Left colon (tissue), 2 donors: ENCODE measurements around the gene CACNA2D1. TPM values are rescaled to one million over a fixed set of nuclear protein-coding genes. Genes with fewer than 3 reads are reported as not detected.
A peak's percentile ranks its signal among the peaks of the same experiment; 100 is the strongest.

ENCODE experiments used
- ATAC-seq: fragments of 200-7000 bp; cut with Tn5 transposase; one replicate; pipeline ENCODE4 v1.9.1; 2020; ENCODE audit warnings: mild to moderate bottlenecking, moderate library complexity
- DNase-seq, 2 donors: peaks; one replicate each; pipeline ENCODE4 v3.0.0-alpha.2; 2020
- intact Hi-C, 2 donors: fragments of 100-400 bp; cut with DNase I in 1 of 2; cut with micrococcal nuclease in 1 of 2; formaldehyde crosslinking; loops; one replicate each; pipeline versions ENCODE4 v1.11.2 to v1.14.0; 2022; cut with DNase I, micrococcal nuclease
- total RNA-seq, 2 donors: library from RNA; stranded (reverse); fragmentation: NEBNext Ultra II Directional; extraction: Animal tissue kit (Norgen Biotek cat#: 25700); gene quantifications; one replicate each; pipeline ENCODE4 v1.2.1, GENCODE V29; 2021
- donor health status: DM: no; HTN: no; CAD: no.
- donor health status: DM: yes; HTN: yes; CAD: no.

CACNA2D1 gene
- total RNA-seq, 2 donors from 2014 or later = 2.5 to 10.9 TPM

- DNase-seq (no peak), ATAC-seq (no peak)
- intact Hi-C loops = no loop called here
These were observed 81.4 kb downstream of the CACNA2D1 start for GRCh38 chr7:82362129-82362706.

DNA sequence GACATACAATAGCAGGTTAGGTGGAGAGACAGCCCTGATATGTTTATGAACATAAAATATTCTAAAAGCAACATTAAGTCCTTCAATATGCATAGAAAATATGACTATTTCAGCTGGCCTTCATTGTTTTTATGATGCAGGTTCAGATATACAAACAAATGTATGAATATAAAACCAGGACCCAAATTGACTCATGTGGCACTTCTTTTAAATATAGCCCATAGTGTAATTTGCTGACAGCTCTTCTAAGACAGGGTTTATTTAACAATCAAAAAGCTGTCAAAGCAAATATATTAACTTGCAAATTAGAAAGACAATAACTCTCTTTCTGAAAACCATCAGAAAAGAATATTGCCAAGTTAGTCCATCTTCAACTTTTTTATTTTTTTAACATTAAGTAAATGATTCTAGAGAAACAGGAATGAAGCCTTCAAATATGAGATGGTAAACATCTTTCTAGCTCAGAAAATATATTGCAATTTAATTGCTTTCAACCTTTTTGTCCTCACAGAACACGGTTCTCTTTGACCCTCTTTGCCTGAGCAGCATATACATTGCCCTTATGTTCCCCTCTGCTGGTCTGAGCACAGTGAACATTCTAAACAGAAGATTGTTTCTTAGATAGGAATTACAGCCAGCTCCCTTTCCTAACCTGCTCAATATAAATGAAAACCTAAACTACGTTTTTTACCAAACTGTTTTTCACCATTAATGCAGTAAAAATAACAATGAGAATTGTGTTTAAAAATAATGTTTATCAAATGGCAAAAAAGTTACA is 82.8 kb downstream of the CACNA2D1 start:
- no peak for ATAC-seq
- intact Hi-C loops = no loop called here
- DNase-seq = no peak

DNA sequence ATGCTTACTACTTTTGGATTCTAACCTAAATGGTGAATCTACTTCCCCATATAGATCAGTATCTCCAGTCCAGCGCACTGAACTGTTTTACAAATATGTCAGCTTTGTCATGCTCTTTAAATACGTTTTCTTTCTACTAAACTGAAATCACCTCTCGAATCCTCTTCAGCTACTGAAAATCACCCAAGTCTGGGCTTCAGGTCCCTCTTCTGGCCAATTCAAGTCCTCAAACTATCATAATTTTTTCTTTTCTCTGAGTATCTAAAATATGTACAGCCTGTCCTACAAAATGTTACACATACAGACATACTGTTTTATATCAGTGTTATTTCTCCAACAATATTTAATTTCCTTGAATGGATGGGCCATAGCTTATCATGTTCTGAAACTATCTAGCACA is 84.2 kb downstream of the CACNA2D1 start:
- intact Hi-C loops = no loop called here
- no peak for DNase-seq
- no peak for ATAC-seq

DNA sequence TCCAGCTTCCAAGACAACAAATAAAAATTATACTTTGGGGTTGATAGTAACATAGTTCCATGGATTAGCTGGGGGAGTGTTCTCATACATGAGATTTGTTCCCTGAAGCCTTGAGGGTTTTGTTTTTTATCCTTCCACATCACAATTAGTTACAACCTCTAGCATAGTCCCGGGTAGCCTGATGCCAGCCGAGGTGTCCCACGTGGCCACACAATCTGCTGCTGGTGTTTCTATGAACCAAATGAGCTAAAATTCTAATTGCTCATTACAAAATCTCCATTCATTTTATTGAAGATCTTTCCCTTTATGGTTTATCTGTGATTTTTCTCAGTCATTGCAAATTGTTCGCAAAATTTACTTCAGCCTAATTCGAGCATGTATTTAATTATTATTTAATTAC is 84.7 kb downstream of the CACNA2D1 start:
- DNase-seq (no peak), ATAC-seq (no peak)
- intact Hi-C loops = no loop called here

- intact Hi-C loops = no loop called here
- no peak for DNase-seq
- no peak for ATAC-seq
These were observed 85.5 kb downstream of the CACNA2D1 start for GRCh38 chr7:82358009-82358578.

GRCh38 chr7:82348251-82348650 is 95.3 kb downstream of the CACNA2D1 start:
- DNase-seq (no peak), ATAC-seq (no peak)
- intact Hi-C loops = no loop called here

DNA sequence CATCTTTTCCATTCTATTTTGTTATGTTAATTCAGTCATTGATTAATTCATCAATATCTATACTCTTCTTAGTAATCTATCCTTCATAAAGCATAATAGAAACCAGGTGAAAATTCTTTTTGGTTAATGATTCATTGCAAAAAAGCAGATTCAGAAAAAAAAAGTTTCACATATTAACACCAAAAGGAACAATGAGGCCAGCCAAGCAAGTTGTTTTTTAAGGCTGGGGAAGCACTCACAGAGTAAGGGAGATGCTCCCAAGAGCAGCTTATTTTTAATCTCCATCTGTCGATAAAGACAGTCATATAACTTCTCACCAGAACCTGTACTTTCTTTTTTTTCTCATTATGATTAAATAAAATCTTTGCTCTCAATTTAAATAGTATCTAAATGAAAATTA is 95.8 kb downstream of the CACNA2D1 start:
- ATAC-seq (no peak), DNase-seq (no peak)
- intact Hi-C loops = no loop called here

DNA sequence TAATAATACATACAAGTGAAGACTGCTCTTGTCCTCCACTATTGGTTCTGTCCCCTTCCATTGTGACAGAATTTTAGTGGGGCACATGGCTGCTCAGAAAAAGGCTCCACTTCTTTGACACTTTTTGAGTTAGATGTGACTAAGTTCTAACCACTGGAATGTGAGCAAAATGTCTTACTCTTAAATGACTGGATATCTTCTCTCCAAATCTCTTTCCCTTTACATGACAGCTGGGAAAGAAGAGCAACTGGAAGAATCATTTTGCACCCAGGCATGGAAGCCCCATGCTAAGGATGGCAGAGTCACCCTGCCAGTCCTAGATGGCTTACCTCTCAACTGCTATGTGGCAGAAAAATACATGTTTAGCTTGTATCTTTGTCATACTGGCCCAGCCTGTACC is 97.7 kb downstream of the CACNA2D1 start:
- ATAC-seq = no peak
- intact Hi-C loops = no loop called here
- DNase-seq = no peak

- intact Hi-C loops = no loop called here
- ATAC-seq (no peak), DNase-seq (no peak)
These were observed 99.9 kb downstream of the CACNA2D1 start for GRCh38 chr7:82343716-82344115.

GRCh38 chr7:82339958-82340357 is 103.6 kb downstream of the CACNA2D1 start:
- DNase-seq (no peak), ATAC-seq (no peak)
- intact Hi-C loops = no loop called here

- intact Hi-C loops = no loop called here
- DNase-seq (no peak), ATAC-seq (no peak)
These were observed 107.7 kb downstream of the CACNA2D1 start for GRCh38 chr7:82335927-82336326.

- no peak for ATAC-seq
- DNase-seq = no peak
- intact Hi-C loops = no loop called here
These were observed 108.6 kb downstream of the CACNA2D1 start for GRCh38 chr7:82335001-82335400.

DNA sequence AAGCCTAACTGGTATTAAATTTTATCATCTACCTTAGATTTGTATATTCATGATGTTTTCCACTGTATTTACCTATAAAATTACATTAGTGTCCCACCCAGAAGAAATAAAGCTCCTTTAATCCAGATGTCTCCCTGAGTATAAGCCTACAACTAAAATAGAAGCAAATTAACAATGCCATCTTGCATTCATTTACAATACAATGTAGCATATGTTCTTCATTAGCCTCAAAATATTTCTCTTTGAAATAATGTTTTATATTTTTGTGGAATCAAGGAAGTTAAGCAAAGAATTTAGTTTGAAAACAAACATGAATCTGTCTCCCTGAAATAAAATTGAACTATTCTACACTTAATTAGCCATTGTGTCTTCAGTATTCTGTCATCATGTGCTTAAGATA is 112.3 kb downstream of the CACNA2D1 start:
- intact Hi-C loops = no loop called here
- ATAC-seq = no peak
- DNase-seq = no peak

- ATAC-seq (no peak), DNase-seq (no peak)
- intact Hi-C loops = no loop called here
These were observed 112.8 kb downstream of the CACNA2D1 start for GRCh38 chr7:82330706-82331215.

DNA sequence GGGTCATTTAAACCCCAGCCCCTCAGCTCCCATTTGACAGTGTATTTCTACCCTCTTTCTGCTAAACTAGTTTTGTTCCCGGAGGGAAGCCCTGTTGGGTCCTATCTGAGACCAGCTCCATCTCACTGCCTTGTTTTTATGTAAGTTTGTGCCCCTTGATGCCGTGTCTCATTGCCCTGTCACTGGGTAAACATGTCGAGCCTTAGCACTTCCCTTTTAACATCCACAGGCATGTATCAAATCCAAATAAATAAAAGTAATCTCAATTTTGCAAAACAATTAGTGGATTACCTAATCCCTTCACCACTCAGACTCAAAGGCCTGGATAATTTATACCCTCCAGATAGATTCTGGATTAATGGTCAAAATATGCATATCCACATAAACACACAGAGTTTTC is 115.7 kb downstream of the CACNA2D1 start:
- intact Hi-C loops = no loop called here
- DNase-seq (no peak), ATAC-seq (no peak)

- intact Hi-C loops = no loop called here
- no peak for ATAC-seq
These were observed 118.2 kb downstream of the CACNA2D1 start for GRCh38 chr7:82325416-82325815.

DNA sequence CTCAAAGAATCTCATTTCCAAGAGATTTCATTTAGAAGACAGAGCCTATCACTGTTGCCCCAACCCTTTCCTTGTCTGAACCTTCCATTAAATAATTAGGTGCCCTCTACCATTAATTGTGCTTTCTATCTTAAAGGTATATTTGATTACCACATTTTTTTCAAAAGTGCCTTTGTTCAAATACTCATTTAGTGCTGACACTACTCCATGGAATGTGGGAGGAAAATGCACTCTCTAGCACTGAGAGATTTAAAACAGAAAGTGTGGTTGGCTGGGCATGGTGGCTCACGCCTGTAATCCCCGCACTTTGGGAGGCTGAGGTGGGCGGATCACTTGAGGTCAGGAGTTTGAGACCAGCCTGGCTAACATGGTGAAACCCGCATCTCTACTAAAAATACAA is 119.8 kb downstream of the CACNA2D1 start:
- ATAC-seq = no peak
- intact Hi-C loops = no loop called here
- DNase-seq = no peak

More at GRCh38 chr7:82325416-82325815, 118.2 kb downstream of the CACNA2D1 start:
- DNase-seq = no peak

- ATAC-seq (no peak), DNase-seq (peak; percentile 24 to 56)
- intact Hi-C loops = no loop called here
These were observed 123.9 kb downstream of the CACNA2D1 start for GRCh38 chr7:82319674-82320118.

GRCh38 chr7:82318786-82319185 is 124.8 kb downstream of the CACNA2D1 start:
- intact Hi-C loops = no loop called here
- DNase-seq (no peak), ATAC-seq (no peak)

- no peak for ATAC-seq
- DNase-seq = no peak
- intact Hi-C loops = no loop called here
These were observed 125.8 kb downstream of the CACNA2D1 start for GRCh38 chr7:82317760-82318159.
